AG04450 (cell line): ENCODE results near the gene LGALS3. TPM values are rescaled to one million over a fixed set of nuclear protein-coding genes. Genes with fewer than 3 reads are reported as not detected.

Experiments used
- CTCF ChIA-PET: fragments of 300-600, 350-600 bp; formaldehyde crosslinking; extraction: SDS; loops from one replicate; lab custom pipeline; 2022; ENCODE audit warnings: antibody characterized with exemption, inconsistent platforms; lab: Charles Lee
- POLR2A ChIA-PET: fragments of 350-600 bp; formaldehyde crosslinking; extraction: SDS; loops from one replicate; lab custom pipeline; 2021; ENCODE audit warnings: antibody characterized with exemption, inconsistent platforms; lab: Yijun Ruan, JAX
- DNase-seq: peaks from one replicate; pipeline ENCODE4 v3.0.0-alpha.2; 2011; ENCODE audit warnings: low read depth, low spot score
- H3K27ac ChIP-seq: one replicate; pipeline ENCODE4 v1.5.1; 2012; ENCODE audit warnings: low read depth, low read length, control low read depth
- H3K27me3 ChIP-seq: one replicate; pipeline ENCODE4 v1.6.0; 2012; ENCODE audit warnings: low read length; ENCODE audit not compliant: control insufficient read depth, insufficient read depth
- H3K4me3 ChIP-seq: 2 replicates; pipeline ENCODE4 v1.5.1; 2011; ENCODE audit warnings: mild to moderate bottlenecking, low read depth, low read length, control low read depth
- H3K9me3 ChIP-seq: 2 replicates; pipeline ENCODE4 v1.5.1; 2012; ENCODE audit warnings: low read length; ENCODE audit not compliant: control insufficient read depth, insufficient read depth
- polyA plus RNA-seq: library from polyadenylated mRNA; depleted of rRNA; stranded (reverse); fragments of >200 nt; gene quantifications from 2 replicates; pipeline ENCODE4 v1.2.3, GENCODE V29; 2011
- TF ChIP-seq, protein P1 (sequence below): IDR thresholded peaks from 2 replicates; pipeline ENCODE4 v1.5.1; 2011; ENCODE audit warnings: low read depth, low read length, control low read depth, inconsistent platforms

The LGALS3 gene
- polyA plus RNA-seq, 1 experiment = 383 TPM

DNA sequence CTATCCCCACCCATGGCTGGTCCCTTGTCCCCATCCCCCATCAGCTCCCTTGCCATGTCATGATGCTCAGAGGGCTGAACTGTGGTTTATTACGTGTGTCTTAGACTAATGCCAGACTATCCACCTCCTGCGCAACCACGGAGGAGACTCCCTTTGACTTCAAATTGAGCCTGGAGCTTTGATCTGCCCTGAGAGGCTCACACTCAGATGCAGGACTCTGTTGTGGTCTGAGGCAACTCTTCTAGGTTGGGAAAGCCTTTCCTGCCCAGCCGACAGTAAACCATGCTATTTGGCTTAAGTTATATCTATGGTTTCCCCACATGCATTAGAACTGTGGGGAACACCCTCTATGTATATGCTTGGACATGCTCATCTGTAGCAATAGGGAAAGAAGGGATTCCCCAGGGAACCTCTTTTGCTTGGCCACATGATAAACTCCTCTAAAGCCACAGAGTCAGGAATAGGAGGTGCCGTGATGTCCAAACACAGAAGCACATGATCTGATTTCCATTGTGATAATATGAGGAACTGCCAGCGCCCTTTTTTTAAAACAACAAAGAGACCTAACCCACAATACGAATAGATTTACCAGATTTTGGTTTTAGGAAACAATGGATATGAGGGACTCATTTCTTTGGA is 11.1 kb upstream of the LGALS3 start:
- Histone ChIP-seq H3K4me3 (no peak overlapping the region), H3K27me3 (no peaks in the 10 kb centered on the region), H3K9me3 (no peaks in the 10 kb centered on the region), H3K27ac (no peak overlapping the region)
- DNase-seq = no peak
- TF ChIP-seq, protein P1, sequence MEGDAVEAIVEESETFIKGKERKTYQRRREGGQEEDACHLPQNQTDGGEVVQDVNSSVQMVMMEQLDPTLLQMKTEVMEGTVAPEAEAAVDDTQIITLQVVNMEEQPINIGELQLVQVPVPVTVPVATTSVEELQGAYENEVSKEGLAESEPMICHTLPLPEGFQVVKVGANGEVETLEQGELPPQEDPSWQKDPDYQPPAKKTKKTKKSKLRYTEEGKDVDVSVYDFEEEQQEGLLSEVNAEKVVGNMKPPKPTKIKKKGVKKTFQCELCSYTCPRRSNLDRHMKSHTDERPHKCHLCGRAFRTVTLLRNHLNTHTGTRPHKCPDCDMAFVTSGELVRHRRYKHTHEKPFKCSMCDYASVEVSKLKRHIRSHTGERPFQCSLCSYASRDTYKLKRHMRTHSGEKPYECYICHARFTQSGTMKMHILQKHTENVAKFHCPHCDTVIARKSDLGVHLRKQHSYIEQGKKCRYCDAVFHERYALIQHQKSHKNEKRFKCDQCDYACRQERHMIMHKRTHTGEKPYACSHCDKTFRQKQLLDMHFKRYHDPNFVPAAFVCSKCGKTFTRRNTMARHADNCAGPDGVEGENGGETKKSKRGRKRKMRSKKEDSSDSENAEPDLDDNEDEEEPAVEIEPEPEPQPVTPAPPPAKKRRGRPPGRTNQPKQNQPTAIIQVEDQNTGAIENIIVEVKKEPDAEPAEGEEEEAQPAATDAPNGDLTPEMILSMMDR = no peak
- ChIA-PET CTCF (no interaction called here), POLR2A (interaction anchor here (1.1 to 1.4 kb wide), 2 partner anchors 10 to 15 kb away, joined by 4 to 6 read pairs; no protein-coding TSS in a partner anchor)

DNA sequence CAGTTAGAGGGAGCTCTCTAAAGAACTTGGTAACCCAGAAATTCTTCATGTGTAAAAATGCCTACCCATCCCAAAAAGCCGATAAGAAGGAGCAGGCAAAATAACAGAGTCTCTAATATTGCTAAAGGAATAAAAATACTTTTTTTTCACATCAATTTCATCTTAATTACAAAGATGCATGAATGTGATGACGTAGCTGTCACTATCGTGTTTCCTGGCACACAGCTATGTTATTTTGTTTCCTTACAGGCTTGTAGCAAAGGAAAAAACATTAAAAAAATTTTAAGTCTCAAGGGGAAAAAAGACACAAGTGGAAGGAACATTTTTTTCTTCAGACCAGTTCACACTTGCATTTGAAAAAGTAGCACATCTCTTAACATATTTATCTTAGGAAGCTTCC is 10.3 kb upstream of the LGALS3 start:
- Histone ChIP-seq H3K9me3 (no peaks in the 10 kb centered on the region), H3K27me3 (no peaks in the 10 kb centered on the region), H3K27ac (no peak overlapping the region), H3K4me3 (no peak overlapping the region)
- POLR2A ChIA-PET = interaction anchor here (1.4 kb wide), 1 partner anchor 11 kb away, joined by 6 read pairs; no protein-coding TSS in a partner anchor
- CTCF ChIA-PET = no interaction called here
- DNase-seq = no peak
- TF ChIP-seq, protein P1 = no peak

GRCh38 chr14:55120571-55121495 is 8.2 kb upstream of the LGALS3 start:
- no peak overlapping the region for H3K4me3 ChIP-seq
- H3K27ac ChIP-seq = no peak overlapping the region
- ChIA-PET CTCF (interaction anchor here (0.7 kb wide), 1 partner anchor 70 kb away, joined by 3 read pairs; no protein-coding TSS in a partner anchor), POLR2A (interaction anchor here (1.2 kb wide), 1 partner anchor 13 kb away, joined by 3 read pairs; no protein-coding TSS in a partner anchor)
- H3K27me3 ChIP-seq = no peaks in the 10 kb centered on the region
- no peaks in the 10 kb centered on the region for H3K9me3 ChIP-seq
- TF ChIP-seq, protein P1 = no peak
- no peak for DNase-seq

DNA sequence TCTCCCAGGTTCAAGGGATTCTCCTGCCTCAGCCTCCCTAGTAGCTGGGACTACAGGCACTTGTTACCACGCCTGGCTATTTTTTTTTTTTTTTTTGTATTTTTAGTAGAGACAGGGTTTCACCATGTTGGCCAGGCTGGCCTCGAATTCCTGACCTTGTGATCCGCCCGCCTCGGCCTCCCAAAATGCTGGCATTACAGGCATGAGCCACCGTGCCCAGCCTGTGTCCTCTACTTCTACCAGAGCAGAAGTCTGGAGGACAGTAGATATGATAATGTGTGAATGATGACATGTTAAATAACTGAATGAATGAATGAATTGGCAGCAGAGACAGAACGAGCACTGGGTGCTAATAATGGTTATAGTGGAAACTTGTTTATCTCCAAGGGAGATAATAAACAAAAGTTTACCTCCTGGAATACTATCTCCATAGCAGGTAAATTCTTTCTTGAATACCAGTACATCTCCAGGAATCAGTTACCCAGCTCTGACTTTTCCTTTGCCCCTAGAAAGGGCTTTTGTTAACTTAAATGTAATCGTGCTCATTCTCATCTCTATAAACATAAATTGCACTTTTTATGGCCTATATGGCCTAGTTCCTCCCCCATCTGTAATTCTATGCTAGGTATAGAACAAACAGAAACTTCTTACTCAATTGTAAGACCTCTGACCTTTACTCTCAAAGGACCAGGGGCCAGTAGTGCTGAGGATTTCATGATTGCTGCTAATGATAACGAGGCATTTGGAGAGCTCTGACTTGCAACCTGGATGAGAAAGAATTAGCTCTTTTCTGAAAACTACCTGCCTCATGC is 7.2 kb upstream of the LGALS3 start:
- no peak for DNase-seq
- TF ChIP-seq, protein P1 = no peak
- no peaks in the 10 kb centered on the region for H3K27me3 ChIP-seq
- CTCF ChIA-PET = no interaction called here
- no peak overlapping the region for H3K27ac ChIP-seq
- H3K9me3 ChIP-seq = no peaks in the 10 kb centered on the region
- no peak overlapping the region for H3K4me3 ChIP-seq
- POLR2A ChIA-PET = interaction anchor here (0.6 to 1.3 kb wide), 3 partner anchors 14 to 34 kb away, joined by 3 to 5 read pairs (median 4); no protein-coding TSS in a partner anchor
